Endothelial cell of hepatic sinusoid (primary cell): ENCODE results near the gene RAX2.
"Not testable (repeated sequence)": the region's sequence is repeated elsewhere in the genome, so short reads cannot be mapped to it uniquely, and the experiment has no call there.

ENCODE experiments used
- in situ Hi-C: cut with HindIII; loops from 2 replicates; pipeline ENCODE4 v1.10.0; 2017; ENCODE audit warnings: low sequenced_read_pairs

Gene RAX2

GRCh38 chr19:3771906-3772455 lies at the start of gene RAX2:
Gene RAX2 (minus strand): TSS chr19:3772228. CDS start chr19:3771742, 486 bp downstream.
- in situ Hi-C loops, result no loop called here

- in situ Hi-C loops, result no loop called here
These were observed 49.1 kb upstream of the RAX2 start for GRCh38 chr19:3821156-3821555.

- in situ Hi-C loops, result no loop called here
These were observed 48.0 kb upstream of the RAX2 start for GRCh38 chr19:3819989-3820388.

GRCh38 chr19:3818918-3819317 lies 46.9 kb upstream of the RAX2 start:
- in situ Hi-C loops, result no loop called here

GRCh38 chr19:3818466-3818865 lies 46.4 kb upstream of the RAX2 start:
- in situ Hi-C loops, result no loop called here

- in situ Hi-C loops, result no loop called here
These were observed 45.7 kb upstream of the RAX2 start for GRCh38 chr19:3817761-3818160.

- in situ Hi-C loops, result no loop called here
These were observed 44.7 kb upstream of the RAX2 start for GRCh38 chr19:3816566-3817218.

GRCh38 chr19:3816148-3816547 lies 44.1 kb upstream of the RAX2 start:
- in situ Hi-C loops, result not testable (repeated sequence)

- in situ Hi-C loops, result no loop called here
These were observed 42.6 kb upstream of the RAX2 start for GRCh38 chr19:3814648-3815047.

- in situ Hi-C loops, result no loop called here
These were observed 41.7 kb upstream of the RAX2 start for GRCh38 chr19:3813473-3814392.

GRCh38 chr19:3810708-3811355 lies 38.8 kb upstream of the RAX2 start:
- in situ Hi-C loops, result no loop called here

GRCh38 chr19:3809881-3810707 lies 38.1 kb upstream of the RAX2 start:
- in situ Hi-C loops, result loop anchor here (5.0 kb wide), 1 partner anchor 88 kb away; no protein-coding TSS in a partner anchor

GRCh38 chr19:3808420-3809143 lies 36.6 kb upstream of the RAX2 start:
- in situ Hi-C loops, result loop anchor here (5.0 kb wide), 1 partner anchor 86 kb away; no protein-coding TSS in a partner anchor

GRCh38 chr19:3807574-3808354 lies 35.7 kb upstream of the RAX2 start:
- in situ Hi-C loops, result loop anchor here (5.0 kb wide), 1 partner anchor 85 kb away; no protein-coding TSS in a partner anchor

- in situ Hi-C loops, result loop anchor here (5.0 kb wide), 1 partner anchor 85 kb away; no protein-coding TSS in a partner anchor
These were observed 35.1 kb upstream of the RAX2 start for GRCh38 chr19:3807131-3807480.

- in situ Hi-C loops, result loop anchor here (5.0 kb wide), 1 partner anchor 84 kb away; no protein-coding TSS in a partner anchor
These were observed 33.8 kb upstream of the RAX2 start for GRCh38 chr19:3805859-3806258.

- in situ Hi-C loops, result no loop called here
These were observed 32.4 kb upstream of the RAX2 start for GRCh38 chr19:3804429-3804828.

GRCh38 chr19:3803986-3804385 lies 32.0 kb upstream of the RAX2 start:
- in situ Hi-C loops, result no loop called here
